Inflammatory macrophage treated with lipopolysaccharide for 4 hours (primary cell): ENCODE measurements around the gene ATG4D.

Experiments
- DNase-seq: peaks from one replicate; pipeline ENCODE4 v3.0.0-alpha.2; 2020

The ATG4D gene

GRCh38 chr19:10582091-10582490, 38.4 kb downstream of the ATG4D start:
- DNase-seq, result peak; percentile 30

GRCh38 chr19:10583036-10583776, 39.5 kb downstream of the ATG4D start:
- DNase-seq, result peak; percentile 38

DNA sequence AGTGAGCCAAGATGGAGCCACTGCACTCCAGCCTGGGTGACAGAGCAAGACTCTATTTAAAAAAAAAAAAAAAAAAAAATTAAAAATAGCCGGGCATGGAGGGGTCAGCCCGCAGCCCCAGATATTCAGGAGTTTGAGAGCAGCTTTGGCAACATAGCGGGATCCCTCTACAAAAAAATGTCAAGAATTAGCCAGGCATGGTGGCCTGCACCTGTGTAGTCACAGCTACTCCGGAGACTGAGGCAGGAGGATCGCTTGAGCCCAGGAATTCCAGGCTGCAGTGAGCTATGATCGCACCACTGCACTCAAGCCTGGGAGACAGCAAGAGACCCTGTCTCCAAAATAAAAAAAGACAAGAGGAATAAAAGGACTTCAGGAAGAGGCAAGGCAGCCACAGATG, 42.7 kb downstream of the ATG4D start:
- DNase-seq, result no peak

GRCh38 chr19:10587022-10587838, 43.5 kb downstream of the ATG4D start, which contains the start of gene AP1M2:
Gene AP1M2, minus strand, starts transcription at chr19:10587312. Its CDS starts 81 bp downstream, at chr19:10587231.
- no peak for DNase-seq

DNA sequence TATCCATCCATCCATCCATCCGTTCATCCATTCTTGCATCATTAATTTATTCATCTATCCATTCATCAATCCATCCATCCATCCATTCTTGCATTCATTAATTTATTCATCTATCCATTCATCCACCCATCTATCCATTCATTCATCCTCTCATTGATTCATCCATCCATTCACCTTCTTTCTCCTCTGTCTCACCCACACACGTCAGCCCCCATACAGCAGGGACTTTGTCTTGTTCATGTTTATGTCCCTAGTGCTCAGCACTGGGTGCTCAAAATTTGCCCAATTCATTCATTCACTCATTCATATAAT, 44.1 kb downstream of the ATG4D start:
- no peak for DNase-seq

- DNase-seq, result no peak
Measured at GRCh38 chr19:10593148-10593547, 49.4 kb downstream of the ATG4D start.

DNA sequence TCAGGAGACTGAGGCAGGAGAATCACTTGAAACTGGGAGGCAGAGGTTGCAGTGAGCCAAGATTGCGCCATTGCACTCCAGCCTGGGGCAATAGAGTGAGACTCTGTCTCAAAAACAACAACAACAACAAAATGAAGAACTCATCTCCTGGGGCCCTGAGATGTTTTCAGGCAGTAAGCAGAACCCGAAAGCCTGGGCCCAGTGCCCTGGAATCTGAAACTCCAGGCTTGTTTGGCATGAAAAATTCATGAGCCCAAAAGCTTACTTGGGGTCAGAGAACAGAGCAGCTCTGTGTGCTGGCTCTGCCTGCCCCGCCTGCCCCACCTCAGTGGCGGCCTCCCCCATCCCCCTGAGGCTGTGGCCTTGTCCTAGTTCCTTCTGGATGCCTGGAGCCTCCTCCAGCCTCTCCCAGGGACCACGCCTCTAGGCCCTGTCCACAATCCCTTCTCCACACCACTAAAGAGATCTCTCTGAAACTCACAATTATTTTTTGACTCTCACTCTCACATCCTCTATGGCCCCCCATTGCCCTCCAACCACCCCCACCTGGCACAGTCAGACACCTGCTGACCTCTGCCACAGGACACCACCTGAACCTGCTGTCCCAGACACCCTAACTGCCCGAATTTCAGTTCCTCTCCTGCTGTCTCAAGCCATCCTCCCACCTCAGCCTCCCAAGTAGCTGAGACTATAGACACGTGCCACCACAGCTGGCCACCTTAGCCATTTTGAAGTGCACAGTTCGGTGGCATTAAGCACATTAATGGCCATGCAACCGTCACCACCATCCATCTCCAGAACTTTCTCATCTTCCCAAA, 50.3 kb downstream of the ATG4D start:
- peak; percentile 70 for DNase-seq

DNA sequence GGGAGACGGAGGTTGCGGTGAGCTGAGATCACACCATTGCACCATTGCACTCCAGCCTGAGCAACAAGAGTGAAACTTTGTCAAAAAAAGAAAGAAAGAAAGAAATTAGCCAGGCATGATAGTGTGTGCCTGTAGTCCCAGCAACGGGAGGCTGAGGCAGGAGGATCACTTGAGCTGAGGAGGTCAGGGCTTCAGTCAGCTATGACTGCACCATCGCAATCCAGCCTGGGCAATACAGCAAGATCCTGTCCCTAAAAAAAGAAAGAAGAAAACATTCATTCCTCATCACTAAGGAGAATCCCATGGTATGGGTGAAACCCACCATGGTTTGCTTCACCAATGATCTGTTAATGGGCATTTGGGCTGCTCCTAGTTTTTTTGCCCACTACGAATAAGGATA, 56.4 kb downstream of the ATG4D start:
- DNase-seq, result no peak

DNA sequence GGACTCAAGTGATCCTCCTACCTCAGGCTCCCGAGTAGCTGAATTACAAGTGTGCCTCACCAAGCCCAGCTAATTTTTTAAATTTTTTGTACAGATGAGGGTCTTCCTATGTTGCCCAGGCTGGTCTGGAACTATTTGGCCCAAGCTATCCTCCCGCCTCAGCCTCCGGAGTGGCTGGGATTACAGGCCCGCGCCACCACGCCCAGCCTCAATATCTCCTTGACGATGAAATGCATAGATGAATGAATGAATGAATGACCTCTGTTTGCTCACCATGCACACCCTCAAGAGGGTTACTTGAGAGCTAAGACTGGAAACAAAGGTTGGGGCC, 58.3 kb downstream of the ATG4D start:
- DNase-seq, result no peak

GRCh38 chr19:10602330-10603083, 58.8 kb downstream of the ATG4D start:
- DNase-seq, result peak; percentile 83
